Fibroblast of skin of left quadriceps (primary cell): ENCODE results near the gene CD68.
"Not testable (repeated sequence)": the region's sequence is repeated elsewhere in the genome, so short reads cannot be mapped to it uniquely, and the experiment has no call there.

Experiments used
- DNase-seq, 2 experiments: peaks; one replicate each; pipeline ENCODE4 v3.0.0-alpha.2; 2013; ENCODE audit warnings: low read depth in 2 of 2

CD68 gene

GRCh38 chr17:7613769-7614424, 34.5 kb downstream of the CD68 start:
- DNase-seq, result peak in 1 of 2 experiments; percentile 12

DNA sequence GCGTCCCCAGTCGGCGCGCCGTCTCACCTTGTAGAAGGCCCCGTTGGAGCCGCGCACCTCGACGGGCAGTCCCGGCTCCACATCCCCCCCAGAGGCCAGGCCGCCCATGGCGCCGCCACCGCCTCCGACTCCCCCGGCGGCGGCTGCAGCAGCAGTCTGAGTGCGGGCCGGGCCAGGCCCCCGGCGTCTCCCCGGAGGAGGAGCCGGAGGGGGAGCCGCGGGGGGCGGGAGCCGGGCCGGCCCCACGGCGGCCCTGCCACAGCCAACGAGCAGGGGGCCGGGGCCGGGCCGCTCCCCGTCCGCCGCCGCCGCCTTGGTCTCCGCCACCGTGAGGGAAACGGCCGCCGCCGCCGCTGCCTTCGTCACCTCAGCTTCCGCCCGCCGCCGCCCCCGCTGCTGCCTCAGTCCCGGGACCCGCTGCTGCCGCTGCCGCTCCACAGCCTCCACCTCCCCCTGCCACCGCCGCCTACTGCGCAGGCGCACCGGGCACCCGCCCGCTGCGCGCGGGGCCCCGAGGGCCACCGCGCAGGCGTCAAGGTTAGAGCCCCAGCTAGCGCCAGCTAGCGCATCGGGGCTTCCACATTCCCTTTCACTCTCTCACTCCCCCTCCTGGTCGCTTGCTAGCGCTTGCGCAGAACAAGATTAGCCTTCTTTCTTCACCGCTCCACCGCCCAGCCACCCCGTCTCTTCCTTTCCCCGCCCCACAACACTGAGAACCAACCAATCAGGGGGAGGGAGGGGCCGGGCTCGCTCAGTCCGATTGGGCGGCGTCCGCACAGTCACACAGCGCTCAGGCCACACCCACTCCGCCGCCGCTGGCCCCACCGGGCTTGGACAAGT, 35.2 kb downstream of the CD68 start, which contains the start of gene FXR2:
Gene FXR2, minus strand, starts transcription at position 473 of the 840 bp plus-strand sequence. Its CDS starts 365 bp downstream, at position 108.
- DNase-seq, result peak; percentile 100

DNA sequence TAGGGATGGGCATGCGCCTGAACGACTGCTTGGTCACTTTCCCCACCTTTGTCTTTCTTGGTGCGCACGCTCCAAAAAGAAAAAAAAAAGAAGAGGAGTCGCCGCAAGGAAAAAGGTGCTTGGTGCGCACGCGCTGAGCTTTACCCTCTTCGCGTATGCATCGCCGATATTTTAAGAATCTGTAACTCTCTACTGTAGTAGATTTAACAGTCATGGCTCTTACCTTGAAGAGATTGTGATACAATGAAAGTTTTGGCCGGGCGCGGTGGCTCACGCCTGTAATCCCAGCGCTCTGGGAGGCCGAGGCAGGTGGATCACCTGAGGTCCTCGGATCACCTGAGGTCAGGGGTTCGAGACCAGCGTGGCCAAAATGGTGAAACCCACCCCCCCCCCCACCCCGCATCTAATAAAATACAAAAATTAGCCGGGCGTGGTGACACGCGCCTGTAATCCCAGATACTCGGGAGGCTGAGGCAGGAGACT, 35.9 kb downstream of the CD68 start:
- no peak for DNase-seq

DNA sequence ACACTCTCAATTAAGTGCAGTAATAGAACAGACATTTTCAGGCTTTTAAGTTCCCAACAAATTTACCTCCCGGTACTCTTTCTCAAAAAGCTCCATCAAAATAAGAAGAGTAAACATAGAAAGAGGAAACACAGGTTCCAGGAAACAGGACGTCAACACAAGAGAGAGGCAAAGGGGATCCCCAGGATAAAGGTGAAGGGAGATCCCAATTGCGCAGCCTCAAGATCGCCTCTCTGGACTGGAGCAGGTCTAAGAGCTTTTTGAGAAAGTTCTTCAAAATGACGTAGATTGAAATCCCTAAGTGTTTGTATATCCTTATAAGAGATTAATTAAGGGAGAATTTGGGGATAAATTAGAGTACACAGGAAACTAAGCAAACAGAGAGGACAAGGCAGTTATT, 39.2 kb downstream of the CD68 start:
- DNase-seq, result no peak

DNA sequence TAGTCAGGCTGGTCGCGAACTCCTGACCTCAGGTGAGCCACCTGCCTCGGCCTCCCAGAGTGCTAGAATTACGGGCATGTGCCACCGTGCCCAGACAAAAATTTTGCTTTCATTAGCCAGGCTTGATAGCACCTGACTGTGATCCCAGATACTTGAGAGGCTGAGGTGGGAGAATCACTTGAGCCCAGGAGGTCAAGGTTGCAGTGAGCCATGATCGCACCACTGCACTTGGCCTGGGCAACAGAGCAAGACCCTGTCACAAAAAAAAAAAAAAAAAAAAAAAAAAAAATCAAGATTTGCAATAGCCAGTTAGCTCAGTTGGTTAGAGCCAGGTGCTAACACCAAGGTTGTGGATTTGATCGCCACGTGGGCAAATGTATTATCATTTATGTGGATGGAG, 41.4 kb downstream of the CD68 start:
- DNase-seq, result no peak

DNA sequence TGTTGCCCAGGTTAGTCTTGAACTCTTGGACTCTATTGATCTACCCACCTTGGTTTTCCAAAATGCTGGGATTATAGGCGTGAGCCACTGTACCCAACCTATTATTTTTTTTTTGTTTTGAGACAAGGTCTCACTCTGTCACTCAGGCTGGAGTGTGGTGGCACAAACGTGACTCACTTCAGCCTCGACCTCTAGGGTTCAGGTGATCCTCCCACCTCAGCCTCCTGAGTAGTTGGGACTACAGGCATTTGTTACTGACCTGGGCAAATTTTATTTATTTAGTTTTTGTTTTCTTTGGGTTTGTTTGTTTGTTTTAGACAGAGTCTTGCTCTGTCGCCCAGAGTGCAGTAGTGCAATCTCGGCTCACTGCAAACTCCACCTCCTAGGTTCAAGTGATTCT, 44.2 kb downstream of the CD68 start:
- no peak for DNase-seq

GRCh38 chr17:7625749-7626148, 46.3 kb downstream of the CD68 start:
- not testable (repeated sequence) for DNase-seq

GRCh38 chr17:7626307-7626706, 46.9 kb downstream of the CD68 start:
- no peak for DNase-seq

GRCh38 chr17:7626956-7627249, 47.5 kb downstream of the CD68 start:
- DNase-seq, result no peak

GRCh38 chr17:7627250-7628121, 48.0 kb downstream of the CD68 start, which contains the start of gene SAT2:
Gene SAT2 (minus strand): TSS chr17:7627821. CDS start chr17:7627635, 186 bp downstream.
- peak; percentile 84 to 88 for DNase-seq

DNA sequence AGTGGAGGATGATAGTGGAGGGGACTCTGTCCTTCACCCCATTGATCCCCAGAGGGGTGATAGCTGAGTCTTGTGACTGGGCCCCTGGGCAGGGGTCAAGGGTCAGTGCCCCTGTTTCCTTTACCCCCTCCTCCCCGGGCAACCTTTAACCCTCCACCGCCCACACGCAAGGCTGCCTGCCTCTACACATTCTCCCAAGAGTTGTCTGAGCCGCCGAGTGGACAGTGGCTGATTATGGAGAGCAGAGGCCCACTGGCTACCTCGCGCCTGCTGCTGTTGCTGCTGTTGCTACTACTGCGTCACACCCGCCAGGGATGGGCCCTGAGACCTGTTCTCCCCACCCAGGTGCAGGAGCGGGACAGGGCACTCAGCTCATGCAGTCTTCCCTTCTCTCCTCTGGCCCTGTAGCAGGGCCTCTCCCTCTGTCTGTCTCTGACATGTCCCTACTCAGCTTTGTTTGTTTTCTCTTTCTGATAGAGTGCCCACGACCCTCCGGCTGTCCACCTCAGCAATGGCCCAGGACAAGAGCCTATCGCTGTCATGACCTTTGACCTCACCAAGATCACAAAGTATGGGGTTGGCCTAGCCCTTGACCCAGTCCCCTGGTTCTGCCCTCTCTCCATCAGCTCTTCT, 50.6 kb downstream of the CD68 start, which contains the start of gene SHBG:
Gene SHBG, plus strand, starts transcription at position 197 of the 633 bp plus-strand sequence. Its CDS starts 38 bp downstream, at position 235.
- no peak for DNase-seq
